Gastrocnemius medialis (tissue), 4 donors: ENCODE data around the gene LITAF. TPM values are rescaled to one million over a fixed set of nuclear protein-coding genes. Genes with fewer than 3 reads are reported as not detected.

Source experiments
- ATAC-seq, 2 donors: fragments of 150-250 bp; one replicate each; pipeline ENCODE4 v1.9.1; 2016
- DNase-seq, 2 donors: peaks; one replicate each; pipeline ENCODE4 v3.0.0-alpha.2; 2019
- H3K27ac ChIP-seq, 4 donors: fragments of 200-600 bp; sonication (generic); 1 replicate in 1 of 4; 2 replicates in 3 of 4; pipeline ENCODE4 v1.5.1; 2016 to 2018; ENCODE audit warnings: mild to moderate bottlenecking in 2 of 4, moderate library complexity in 1 of 4
- H3K27me3 ChIP-seq, 3 donors: fragments of 200-600 bp; sonication (generic) in 2 of 3; 1 replicate in 1 of 3; 2 replicates in 2 of 3; pipeline versions ENCODE4 v1.5.1 to v1.6.0; 2016 to 2019; ENCODE audit warnings: mild to moderate bottlenecking in 1 of 3, moderate library complexity in 1 of 3
- H3K36me3 ChIP-seq, 2 donors: fragments of 200-600 bp; sonication (generic) in 1 of 2; one replicate each; pipeline ENCODE4 v1.5.1; 2017 to 2018
- H3K4me1 ChIP-seq, 2 donors: fragments of 200-600 bp; sonication (generic) in 1 of 2; one replicate each; pipeline ENCODE4 v1.5.1; 2016 to 2017; ENCODE audit warnings: mild to moderate bottlenecking in 2 of 2
- H3K4me3 ChIP-seq, 4 donors: fragments of 200-600 bp; sonication (generic) in 3 of 4; 1 replicate in 1 of 4; 2 replicates in 3 of 4; pipeline ENCODE4 v1.5.1; 2016 to 2019; ENCODE audit warnings: mild to moderate bottlenecking in 2 of 4
- H3K9me3 ChIP-seq, 3 donors: fragments of 200-600 bp; sonication (generic) in 2 of 3; 1 replicate in 1 of 3; 2 replicates in 2 of 3; pipeline ENCODE4 v1.5.1; 2016 to 2019
- POLR2A ChIP-seq, 2 donors: fragments of 450-650 bp; IDR thresholded peaks; one replicate each; pipeline ENCODE4 v1.6.1; 2017; ENCODE audit warnings: antibody characterized with exemption in 2 of 2, mild to moderate bottlenecking in 2 of 2, moderate library complexity in 2 of 2
- in situ Hi-C, 4 donors: fragments of 200-750 bp; cut with MboI; loops; one replicate each; pipeline versions ENCODE4 v1.15.0 to v1.8.0; 2017; ENCODE audit warnings: low sequenced_read_pairs in 4 of 4
- intact Hi-C: fragments of 100-400 bp; cut with DNase I; formaldehyde crosslinking; loops from one replicate; pipeline ENCODE4 v1.15.1; 2023; ENCODE audit warnings: low total_unique reads
- total RNA-seq, 4 donors: library from RNA; depleted of rRNA; stranded (reverse); fragments of >200 nt; gene quantifications; one replicate each; pipeline versions ENCODE4 v1.1.0 to v1.2.3, GENCODE V29; 2016
- TF ChIP-seq, protein P1 (sequence below), 5 experiments: fragments of 450-650 bp in 3 of 5; fragments of 200-600 bp in 2 of 5; sonication (generic) in 2 of 5; IDR thresholded peaks in 4 of 5; conservative IDR thresholded peaks in 1 of 5; 1 replicate in 4 of 5; 2 replicates in 1 of 5; pipeline ENCODE4 v1.5.1; 2016 to 2019; ENCODE audit warnings: antibody characterized with exemption in 5 of 5, mild to moderate bottlenecking in 3 of 5, moderate library complexity in 3 of 5

Gene LITAF
- total RNA-seq, 4 donors from 2014 or later, result 11.2 to 30.1 (median 19.4) TPM

DNA sequence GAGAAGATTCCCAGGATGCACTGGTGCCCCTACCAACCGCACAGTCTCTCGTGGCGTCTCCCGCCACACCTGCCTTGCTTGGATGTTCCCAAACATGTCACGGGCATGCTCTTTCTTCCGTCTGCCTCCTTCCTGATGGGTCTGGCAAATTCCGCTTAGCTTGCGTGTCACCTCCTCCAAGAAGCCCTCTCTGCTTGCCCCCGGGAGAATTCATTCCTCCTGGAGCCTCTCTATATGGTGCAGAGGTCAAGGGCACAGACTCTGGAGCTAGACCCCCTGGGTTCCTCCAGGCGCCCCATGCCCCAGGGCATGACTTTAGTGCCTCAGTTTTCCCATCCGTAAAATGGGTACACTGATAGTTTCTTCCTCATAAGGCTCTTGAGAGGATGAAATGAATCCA, 21.1 kb downstream of the LITAF start:
- TF ChIP-seq POLR2A (IDR thresholded peaks at IDR 0.05), result no peak
- TF ChIP-seq, protein P1, sequence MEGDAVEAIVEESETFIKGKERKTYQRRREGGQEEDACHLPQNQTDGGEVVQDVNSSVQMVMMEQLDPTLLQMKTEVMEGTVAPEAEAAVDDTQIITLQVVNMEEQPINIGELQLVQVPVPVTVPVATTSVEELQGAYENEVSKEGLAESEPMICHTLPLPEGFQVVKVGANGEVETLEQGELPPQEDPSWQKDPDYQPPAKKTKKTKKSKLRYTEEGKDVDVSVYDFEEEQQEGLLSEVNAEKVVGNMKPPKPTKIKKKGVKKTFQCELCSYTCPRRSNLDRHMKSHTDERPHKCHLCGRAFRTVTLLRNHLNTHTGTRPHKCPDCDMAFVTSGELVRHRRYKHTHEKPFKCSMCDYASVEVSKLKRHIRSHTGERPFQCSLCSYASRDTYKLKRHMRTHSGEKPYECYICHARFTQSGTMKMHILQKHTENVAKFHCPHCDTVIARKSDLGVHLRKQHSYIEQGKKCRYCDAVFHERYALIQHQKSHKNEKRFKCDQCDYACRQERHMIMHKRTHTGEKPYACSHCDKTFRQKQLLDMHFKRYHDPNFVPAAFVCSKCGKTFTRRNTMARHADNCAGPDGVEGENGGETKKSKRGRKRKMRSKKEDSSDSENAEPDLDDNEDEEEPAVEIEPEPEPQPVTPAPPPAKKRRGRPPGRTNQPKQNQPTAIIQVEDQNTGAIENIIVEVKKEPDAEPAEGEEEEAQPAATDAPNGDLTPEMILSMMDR (IDR thresholded peaks at IDR 0.05 in 4 of 5, conservative IDR thresholded peaks at IDR 0.05 in 1 of 5), result no peak
- H3K27me3 ChIP-seq, result no peaks in the 10 kb centered on the region
- H3K27ac ChIP-seq, result no peak overlapping the region
- in situ Hi-C loops, result no loop called here
- ATAC-seq (no peak), DNase-seq (no peak)
- no peaks in the 10 kb centered on the region for H3K9me3 ChIP-seq
- peaks cover 0 to 3% of the 10 kb centered on the region in 2 donors for H3K4me1 ChIP-seq
- no peaks in the 10 kb centered on the region for H3K36me3 ChIP-seq
- intact Hi-C loops, result no loop called here
- no peak overlapping the region for H3K4me3 ChIP-seq

DNA sequence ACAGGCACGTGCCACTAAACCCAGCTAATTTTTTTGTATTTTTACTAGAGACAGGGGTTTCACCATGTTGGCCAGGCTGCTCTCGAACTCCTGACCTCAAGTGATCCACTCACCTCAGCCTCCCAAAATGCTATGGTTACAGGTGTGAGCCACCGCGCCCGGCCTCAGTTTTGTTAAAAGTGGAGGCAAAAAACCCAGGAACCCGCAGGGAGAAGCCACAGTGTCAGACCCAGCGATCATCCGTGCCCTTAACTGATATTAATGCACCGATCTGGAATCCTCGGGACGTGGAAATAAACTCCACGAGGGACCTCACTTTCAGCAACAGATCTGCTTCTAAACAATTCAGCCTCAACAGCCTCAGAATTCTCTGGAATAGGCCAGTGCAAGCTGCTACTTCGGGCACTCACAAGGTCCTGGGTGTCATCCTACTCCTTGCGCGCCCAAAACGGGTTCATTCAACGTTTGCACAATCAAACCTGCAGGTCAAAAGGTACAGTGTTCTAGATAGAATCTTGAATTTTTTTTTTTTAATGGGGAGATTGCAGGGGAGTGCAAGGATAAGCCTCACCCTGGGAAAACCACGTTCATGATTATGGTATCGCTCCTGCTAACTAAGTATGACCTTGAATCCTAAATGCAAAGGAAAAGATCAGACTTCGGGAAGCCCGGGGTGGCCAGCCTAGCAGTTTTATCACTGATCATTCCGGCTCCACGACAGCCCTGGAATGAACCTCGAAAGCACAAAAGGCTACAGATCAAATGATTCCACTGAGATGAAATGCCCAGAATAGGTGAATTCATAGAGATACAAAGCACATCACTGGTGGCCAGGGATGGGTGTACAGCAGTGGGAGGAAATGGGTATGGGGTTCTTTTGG, 22.4 kb downstream of the LITAF start:
- H3K27ac ChIP-seq, result no peak overlapping the region
- in situ Hi-C loops (no loop called here), intact Hi-C loops (no loop called here)
- peaks cover 0 to 3% of the 10 kb centered on the region in 2 donors for H3K4me1 ChIP-seq
- DNase-seq (no peak), ATAC-seq (no peak)
- no peaks in the 10 kb centered on the region for H3K9me3 ChIP-seq
- no peaks in the 10 kb centered on the region for H3K27me3 ChIP-seq
- H3K4me3 ChIP-seq, result no peak overlapping the region
- no peaks in the 10 kb centered on the region for H3K36me3 ChIP-seq
- TF ChIP-seq, protein P1 (IDR thresholded peaks at IDR 0.05 in 4 of 5, conservative IDR thresholded peaks at IDR 0.05 in 1 of 5), result no peak
- no peak for TF ChIP-seq POLR2A (IDR thresholded peaks at IDR 0.05)

DNA sequence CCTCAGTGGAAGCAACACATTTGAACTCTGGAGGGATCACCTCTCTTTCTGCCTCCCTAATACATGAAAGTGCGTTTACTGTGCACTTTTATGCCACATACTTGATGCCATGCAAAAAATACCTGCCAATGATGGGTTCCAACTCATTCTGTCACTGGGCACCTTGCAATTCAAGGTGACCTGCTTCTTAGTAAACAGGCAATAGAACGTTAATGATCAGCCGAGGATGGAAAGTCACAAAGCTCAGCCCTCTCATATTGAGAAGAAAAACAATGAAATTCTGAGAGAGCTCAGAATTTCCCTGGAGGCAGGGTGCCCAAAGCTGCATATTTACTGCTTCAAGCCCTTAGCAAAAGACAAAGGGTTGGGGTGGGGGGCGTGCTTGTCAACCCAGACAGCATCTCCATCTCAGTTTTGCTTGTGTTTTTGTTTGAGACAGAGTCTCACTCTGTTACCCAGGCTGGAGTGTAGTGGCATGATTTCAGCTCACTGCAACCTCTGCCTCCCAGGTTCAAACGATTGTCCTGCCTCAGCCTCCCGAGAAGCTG, 23.2 kb downstream of the LITAF start:
- no peaks in the 10 kb centered on the region for H3K27me3 ChIP-seq
- peak overlapping the region in 1 of 4 donors; percentile 51 for H3K27ac ChIP-seq
- H3K36me3 ChIP-seq, result no peaks in the 10 kb centered on the region
- intact Hi-C loops, result no loop called here
- ATAC-seq (no peak), DNase-seq (no peak)
- H3K9me3 ChIP-seq, result no peaks in the 10 kb centered on the region
- TF ChIP-seq, protein P1 (IDR thresholded peaks at IDR 0.05 in 4 of 5, conservative IDR thresholded peaks at IDR 0.05 in 1 of 5), result no peak
- no peak for TF ChIP-seq POLR2A (IDR thresholded peaks at IDR 0.05)
- H3K4me3 ChIP-seq, result no peak overlapping the region
- peaks cover 0 to 3% of the 10 kb centered on the region in 2 donors for H3K4me1 ChIP-seq
- in situ Hi-C loops, result no loop called here

GRCh38 chr16:11562941-11563340, 23.8 kb downstream of the LITAF start:
- H3K4me3 ChIP-seq, result no peak overlapping the region
- in situ Hi-C loops (no loop called here), intact Hi-C loops (no loop called here)
- peaks cover 4% of the 10 kb centered on the region in 2 donors for H3K4me1 ChIP-seq
- peak overlapping the region in 2 of 4 donors; percentile 51 to 72 for H3K27ac ChIP-seq
- no peaks in the 10 kb centered on the region for H3K27me3 ChIP-seq
- ATAC-seq, result no peak
- DNase-seq, result no peak
- H3K36me3 ChIP-seq, result no peaks in the 10 kb centered on the region
- TF ChIP-seq POLR2A (IDR thresholded peaks at IDR 0.05), result no peak
- TF ChIP-seq, protein P1 (IDR thresholded peaks at IDR 0.05 in 4 of 5, conservative IDR thresholded peaks at IDR 0.05 in 1 of 5), result no peak
- H3K9me3 ChIP-seq, result no peaks in the 10 kb centered on the region
